Inferior parietal cortex (tissue), 1 donor: ENCODE results near the gene FNBP1.
"Not testable (repeated sequence)": the region's sequence is repeated elsewhere in the genome, so short reads cannot be mapped to it uniquely, and the experiment has no call there.

Source experiments
- DNase-seq: peaks from one replicate; pipeline ENCODE4 v3.0.0-alpha.2; 2016; ENCODE audit errors: extremely low spot score

The FNBP1 gene

DNA sequence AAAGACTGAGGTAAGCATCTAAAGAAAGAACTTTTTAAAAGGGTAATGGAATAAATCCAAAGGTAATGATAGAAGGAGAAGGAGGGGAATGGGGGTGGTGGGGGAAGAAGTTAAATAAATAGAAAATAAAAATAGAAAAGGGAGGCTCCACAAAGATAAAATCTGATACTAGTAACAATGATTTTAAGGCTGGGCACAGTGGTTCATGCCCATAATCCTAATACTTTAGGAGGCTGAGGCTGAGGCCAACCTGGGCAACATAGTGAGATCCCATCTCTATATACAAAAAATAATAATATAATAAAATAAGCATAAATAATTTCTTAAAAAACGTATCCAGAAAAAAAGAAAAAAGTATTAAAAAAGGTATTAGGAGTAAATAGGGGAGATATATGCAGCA lies 89.3 kb downstream of the FNBP1 start:
- DNase-seq: no peak

- DNase-seq: no peak
These were observed 90.7 kb downstream of the FNBP1 start for GRCh38 chr9:129952337-129952736.

DNA sequence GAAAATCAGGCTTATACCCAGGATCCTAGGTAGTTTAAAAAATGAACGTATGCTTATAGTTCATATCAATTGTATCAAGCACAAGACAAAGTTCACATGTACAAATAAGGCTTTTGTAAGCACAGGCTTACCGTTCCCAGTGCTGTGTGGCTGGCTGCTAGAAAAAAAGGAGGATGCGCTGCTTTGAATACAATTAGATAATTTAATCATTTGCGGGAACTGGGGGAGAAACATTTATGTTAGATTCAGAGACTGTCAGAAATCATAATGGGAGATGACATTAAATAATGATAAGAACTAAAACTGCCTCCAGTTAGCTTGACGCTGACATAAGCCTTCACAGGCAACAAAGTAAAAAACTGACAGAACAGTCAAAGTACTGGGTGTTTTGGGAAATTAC lies 93.2 kb downstream of the FNBP1 start:
- no peak for DNase-seq

GRCh38 chr9:129948626-129949025 lies 94.4 kb downstream of the FNBP1 start:
- not testable (repeated sequence) for DNase-seq

DNA sequence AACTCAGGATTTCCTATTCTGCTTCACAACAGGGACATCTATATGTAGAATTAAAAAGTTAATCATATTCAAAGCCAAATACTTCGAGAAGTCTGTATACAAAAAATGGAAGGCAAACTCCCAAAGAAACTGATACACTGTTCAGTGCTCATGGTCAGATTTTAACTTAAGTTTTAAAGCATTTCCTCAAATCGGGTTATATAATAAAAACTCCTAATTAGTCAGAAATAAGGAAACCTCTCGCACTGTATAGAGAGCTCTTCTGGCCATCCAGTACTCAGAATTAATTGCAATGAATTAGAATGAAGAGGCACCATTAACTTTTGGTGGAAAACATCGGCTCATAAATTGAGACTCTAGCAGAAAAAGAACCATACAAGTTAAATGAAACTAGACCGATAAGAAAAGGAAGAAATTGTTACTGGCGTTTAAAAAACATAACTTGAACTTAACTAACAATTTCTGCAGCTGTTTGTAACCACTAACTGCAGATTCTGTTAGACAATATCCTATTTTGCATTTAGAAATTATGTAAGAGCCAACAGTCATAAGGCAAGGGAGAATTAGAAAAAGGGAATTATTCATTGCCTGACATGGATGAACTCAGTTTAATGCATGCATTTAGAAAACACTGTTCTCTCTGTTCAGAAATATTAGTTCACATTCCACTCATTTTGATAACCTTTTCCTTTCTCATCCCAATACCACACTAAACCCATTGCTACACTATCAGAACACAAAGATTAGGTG lies 96.6 kb downstream of the FNBP1 start:
- DNase-seq: peak; percentile 70

- DNase-seq: no peak
These were observed 97.7 kb downstream of the FNBP1 start for GRCh38 chr9:129945314-129945713.

DNA sequence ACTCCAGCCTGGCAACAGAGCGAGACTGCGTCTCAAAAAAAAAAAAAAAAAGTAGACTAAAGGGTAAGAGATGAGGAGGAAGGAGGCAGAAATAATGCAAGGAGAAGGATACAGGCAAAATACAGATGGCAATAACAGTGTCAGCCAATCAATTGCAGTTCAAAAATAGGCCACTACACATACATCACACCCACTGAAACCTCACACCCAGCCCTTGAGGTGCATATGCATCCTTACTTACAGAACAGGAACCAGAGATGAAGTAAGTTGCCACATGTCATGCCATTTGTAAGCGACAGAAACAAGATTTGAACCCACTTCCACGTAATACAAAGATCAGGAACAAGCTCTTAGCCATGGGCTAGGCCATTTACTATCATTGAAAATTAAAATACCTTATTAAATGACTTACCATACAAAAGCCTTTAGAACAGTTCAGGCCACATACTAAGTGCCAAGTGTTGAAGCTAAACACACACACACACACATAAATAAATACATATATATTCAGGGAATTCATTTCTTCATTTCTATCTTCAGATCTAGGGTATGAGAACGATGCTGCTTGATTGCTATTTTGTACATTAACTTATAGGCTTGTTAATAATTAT lies 98.4 kb downstream of the FNBP1 start:
- no peak for DNase-seq

DNA sequence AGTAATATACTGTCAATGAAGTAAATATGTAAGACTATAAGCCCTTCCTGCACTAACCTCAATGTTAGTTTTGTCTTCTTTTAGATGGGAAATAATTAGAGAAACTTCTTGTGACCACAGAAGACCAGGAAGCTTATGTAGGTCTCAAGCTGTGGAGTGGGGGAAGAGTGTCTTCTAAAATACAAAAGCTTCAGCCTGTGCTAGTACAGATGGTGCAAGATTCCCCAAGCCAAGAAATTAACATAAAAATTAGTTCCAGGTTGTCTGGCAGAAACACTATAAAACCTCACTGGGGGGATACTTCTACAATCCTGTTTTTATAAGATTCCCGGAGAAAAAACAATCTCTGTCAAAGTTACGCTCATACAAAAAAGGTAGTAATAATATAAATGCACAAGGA lies 103.6 kb downstream of the FNBP1 start:
- no peak for DNase-seq

GRCh38 chr9:129938291-129938979 lies 104.6 kb downstream of the FNBP1 start:
- no peak for DNase-seq

GRCh38 chr9:129937879-129938278 lies 105.1 kb downstream of the FNBP1 start:
- DNase-seq: not testable (repeated sequence)

DNA sequence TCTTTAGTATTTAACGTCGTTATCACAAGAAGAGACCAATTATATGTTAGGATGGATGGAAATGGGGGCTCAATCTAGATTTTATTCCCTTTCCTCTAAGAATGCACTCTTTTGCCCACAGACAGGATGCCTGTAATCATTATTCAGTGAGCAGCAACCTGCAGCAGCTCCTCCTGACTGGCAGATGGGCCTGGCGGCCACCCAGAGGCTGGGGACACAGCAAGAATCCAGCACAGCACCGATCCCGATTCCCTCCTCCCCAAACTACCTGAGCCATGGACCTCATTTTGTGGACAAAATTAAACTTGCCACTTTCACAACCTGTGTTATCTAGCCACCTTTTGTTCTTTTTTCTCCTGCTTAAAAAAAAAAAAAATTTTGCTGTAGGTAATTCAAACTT lies 106.8 kb downstream of the FNBP1 start:
- no peak for DNase-seq

DNA sequence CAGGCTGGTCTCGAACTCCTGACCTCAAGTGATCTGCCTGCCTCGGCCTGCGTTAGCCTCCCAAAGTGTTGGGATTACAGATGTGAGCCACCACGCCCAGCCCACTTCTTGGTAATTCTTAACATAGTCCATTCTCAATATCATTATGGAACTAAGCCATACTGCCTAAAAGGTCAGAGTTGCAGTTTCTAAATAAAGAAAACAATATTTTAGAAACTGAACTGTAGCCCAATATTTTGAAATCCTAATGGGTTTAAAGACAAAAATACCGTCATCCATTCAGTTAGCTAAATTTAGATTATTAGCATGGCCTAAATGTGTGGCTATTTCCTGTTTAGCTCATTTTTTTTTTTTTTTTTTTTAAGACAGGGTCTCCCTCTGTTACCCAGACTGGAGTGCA lies 108.2 kb downstream of the FNBP1 start:
- no peak for DNase-seq

DNA sequence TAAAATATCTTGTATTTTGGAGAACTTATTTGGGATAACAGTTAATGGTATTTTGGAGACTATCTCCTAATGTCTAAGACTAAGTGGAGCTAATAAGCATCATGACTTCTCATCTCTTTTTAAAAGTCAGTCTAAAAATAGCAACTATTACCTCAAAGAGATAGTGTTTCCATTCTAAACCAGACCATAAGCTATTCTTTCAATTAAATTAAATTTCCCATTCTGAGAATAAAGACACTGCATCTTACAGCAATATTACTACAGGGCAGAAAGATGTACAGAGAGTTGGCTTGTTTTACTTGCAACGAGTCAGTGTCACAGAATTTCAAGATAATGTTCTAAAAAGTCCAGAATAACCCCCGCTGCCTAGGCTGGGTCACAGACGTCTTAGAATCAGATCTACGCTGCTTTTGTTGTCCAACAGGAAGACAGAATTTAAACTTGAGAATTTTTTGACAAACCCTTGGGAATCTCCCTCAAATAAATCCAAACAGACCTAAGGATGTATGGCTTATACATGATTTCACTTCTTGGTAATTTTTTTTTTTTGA lies 108.9 kb downstream of the FNBP1 start:
- no peak for DNase-seq

GRCh38 chr9:129933185-129934040 lies 109.6 kb downstream of the FNBP1 start:
- no peak for DNase-seq

DNA sequence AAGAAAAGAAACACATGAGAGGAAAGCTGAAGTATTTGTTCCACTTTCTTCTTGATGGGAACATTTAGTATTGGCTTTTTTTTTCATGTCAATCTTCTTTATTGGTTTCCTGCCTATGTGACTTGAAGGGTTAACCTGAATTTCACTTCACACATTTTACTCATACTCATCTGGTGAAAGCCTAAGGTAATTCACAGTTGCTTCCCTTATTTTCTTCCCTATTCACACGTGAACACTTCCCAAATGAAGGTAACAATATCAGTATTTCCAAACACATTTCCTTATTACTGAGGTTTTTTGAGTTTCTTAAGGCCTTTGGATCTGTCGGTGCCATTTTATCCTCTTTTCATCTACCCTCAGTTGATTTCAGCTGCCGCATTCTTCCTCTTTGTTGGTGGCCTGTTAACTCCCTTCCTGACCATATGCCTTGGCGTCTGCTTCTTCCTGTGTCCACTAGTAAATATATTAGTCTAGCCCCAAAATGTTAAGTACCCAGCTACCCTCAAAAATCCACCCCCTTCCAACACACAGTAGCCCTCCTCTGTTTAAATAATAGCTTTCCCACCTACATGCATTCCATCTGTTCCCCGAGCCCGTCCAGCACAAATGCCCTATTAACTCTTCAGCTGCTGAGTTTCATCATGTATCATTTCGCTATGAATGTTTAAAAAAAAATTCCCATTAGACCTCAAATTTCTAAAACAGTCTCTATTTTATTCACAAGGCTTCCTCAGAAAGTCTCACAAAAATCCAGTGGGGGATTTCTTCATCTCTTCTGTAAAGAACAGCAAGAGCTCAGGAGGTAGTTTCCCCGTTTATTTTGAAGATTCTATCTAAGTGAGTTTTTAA lies 110.5 kb downstream of the FNBP1 start:
- DNase-seq: no peak

DNA sequence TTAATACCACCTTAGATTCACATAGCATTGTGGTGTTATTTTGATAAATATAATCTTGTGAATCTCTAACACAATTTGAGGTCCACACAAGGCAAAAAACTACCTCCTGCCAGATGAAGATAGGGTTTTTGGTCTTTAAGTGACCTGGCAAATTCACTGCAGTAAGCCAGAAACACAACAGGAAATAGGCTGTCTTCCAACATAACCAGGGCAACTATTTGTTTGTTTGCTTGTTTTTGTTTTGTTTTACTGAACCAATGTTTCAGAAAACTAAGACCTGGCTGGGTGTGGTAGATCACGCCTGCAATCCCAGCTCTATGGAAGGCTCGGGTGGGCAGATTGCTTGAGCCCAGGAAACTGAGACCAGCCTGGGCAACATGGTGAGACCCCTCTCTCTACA lies 112.2 kb downstream of the FNBP1 start:
- no peak for DNase-seq

GRCh38 chr9:129929496-129930125 lies 113.4 kb downstream of the FNBP1 start:
- DNase-seq: no peak

GRCh38 chr9:129923589-129923988 lies 119.4 kb downstream of the FNBP1 start:
- no peak for DNase-seq

DNA sequence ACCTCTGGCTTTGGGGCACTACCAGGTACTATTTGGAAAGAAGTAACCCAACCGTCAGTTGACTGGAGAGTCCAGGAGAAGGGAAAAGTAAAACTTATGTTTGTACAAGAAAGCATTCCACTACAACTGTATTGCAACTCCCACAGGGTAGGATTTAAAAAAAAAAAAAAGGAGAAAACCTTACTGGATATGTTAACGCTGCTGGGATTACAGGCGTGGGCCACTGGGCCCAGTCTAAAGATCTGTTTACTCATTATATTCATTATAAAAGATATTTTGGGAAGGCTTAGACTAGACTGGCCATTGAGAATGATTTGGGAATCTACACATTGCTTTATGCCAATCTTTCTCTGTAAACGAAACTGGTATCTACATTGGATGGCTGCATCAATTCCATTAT lies 121.1 kb downstream of the FNBP1 start:
- no peak for DNase-seq

- no peak for DNase-seq
These were observed 123.1 kb downstream of the FNBP1 start for GRCh38 chr9:129919841-129920240.
